Neural crest cell (in vitro differentiated cells): Measurements from ENCODE around the gene EPS8. TPM values are rescaled to one million over a fixed set of nuclear protein-coding genes. Genes with fewer than 3 reads are reported as not detected.

Source experiments
- DNase-seq: peaks from one replicate; pipeline ENCODE4 v3.0.0; 2021; ENCODE audit warnings: low read depth, mixed read lengths, low spot score
- H3K27ac Mint-ChIP-seq: one replicate; pipeline ENCODE4 v1.8.0; 2021; ENCODE audit warnings: mild to moderate bottlenecking, mixed read lengths; ENCODE audit not compliant: unreplicated experiment
- H3K27me3 Mint-ChIP-seq: 2 replicates; pipeline ENCODE4 v1.8.0; 2021; ENCODE audit warnings: low read depth, mild to moderate bottlenecking, mixed read lengths
- H3K36me3 Mint-ChIP-seq: 2 replicates; pipeline ENCODE4 v1.8.0; 2021; ENCODE audit warnings: low read depth, mild to moderate bottlenecking, mixed read lengths
- H3K4me1 Mint-ChIP-seq: 2 replicates; pipeline ENCODE4 v1.8.0; 2021; ENCODE audit warnings: mixed read lengths
- H3K4me3 Mint-ChIP-seq: one replicate; pipeline ENCODE4 v1.8.0; 2021; ENCODE audit warnings: mild to moderate bottlenecking, mixed read lengths
- H3K9me3 Mint-ChIP-seq: 2 replicates; pipeline ENCODE4 v1.8.0; 2021; ENCODE audit warnings: mixed read lengths
- total RNA-seq: library from RNA; stranded (reverse); gene quantifications from 2 replicates; pipeline ENCODE4 v1.2.1, GENCODE V29; 2021
- TF ChIP-seq, protein P1 (sequence below): fragments of 200-600 bp; sonication (generic); conservative IDR thresholded peaks from 2 replicates; pipeline ENCODE4 v1.5.0; 2021; ENCODE audit warnings: antibody characterized with exemption, mild to moderate bottlenecking

The EPS8 gene
- total RNA-seq, 1 donor from 2014 or later, result 24.4 TPM

DNA sequence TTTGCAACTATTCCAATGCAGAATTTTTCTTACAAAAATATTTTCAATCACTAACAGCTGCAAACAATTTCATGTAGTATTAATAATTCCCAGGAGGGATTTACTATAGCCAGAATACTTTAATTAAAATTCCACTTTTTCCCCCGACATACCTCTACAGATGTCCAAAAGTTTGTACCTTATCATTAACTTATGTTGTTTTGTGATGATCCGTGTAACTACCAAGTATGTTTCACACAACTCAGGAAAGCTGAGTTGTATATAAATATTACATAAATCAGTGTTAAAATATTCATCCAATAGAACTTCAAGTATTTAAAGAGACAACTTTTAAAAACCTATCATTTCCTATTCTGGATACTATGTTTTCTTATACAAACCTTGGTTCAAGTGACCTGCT is 2.4 kb downstream of the EPS8 start:
- Mint-ChIP-seq H3K27me3 (peaks cover 15% of the 10 kb centered on the region), H3K9me3 (no peaks in the 10 kb centered on the region), H3K27ac (no peak overlapping the region), H3K36me3 (peaks cover 7% of the 10 kb centered on the region), H3K4me1 (peaks cover 33% of the 10 kb centered on the region), H3K4me3 (peak overlapping the region; percentile 59)
- no peak for DNase-seq
- TF ChIP-seq, protein P1, sequence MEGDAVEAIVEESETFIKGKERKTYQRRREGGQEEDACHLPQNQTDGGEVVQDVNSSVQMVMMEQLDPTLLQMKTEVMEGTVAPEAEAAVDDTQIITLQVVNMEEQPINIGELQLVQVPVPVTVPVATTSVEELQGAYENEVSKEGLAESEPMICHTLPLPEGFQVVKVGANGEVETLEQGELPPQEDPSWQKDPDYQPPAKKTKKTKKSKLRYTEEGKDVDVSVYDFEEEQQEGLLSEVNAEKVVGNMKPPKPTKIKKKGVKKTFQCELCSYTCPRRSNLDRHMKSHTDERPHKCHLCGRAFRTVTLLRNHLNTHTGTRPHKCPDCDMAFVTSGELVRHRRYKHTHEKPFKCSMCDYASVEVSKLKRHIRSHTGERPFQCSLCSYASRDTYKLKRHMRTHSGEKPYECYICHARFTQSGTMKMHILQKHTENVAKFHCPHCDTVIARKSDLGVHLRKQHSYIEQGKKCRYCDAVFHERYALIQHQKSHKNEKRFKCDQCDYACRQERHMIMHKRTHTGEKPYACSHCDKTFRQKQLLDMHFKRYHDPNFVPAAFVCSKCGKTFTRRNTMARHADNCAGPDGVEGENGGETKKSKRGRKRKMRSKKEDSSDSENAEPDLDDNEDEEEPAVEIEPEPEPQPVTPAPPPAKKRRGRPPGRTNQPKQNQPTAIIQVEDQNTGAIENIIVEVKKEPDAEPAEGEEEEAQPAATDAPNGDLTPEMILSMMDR, result no peak

DNA sequence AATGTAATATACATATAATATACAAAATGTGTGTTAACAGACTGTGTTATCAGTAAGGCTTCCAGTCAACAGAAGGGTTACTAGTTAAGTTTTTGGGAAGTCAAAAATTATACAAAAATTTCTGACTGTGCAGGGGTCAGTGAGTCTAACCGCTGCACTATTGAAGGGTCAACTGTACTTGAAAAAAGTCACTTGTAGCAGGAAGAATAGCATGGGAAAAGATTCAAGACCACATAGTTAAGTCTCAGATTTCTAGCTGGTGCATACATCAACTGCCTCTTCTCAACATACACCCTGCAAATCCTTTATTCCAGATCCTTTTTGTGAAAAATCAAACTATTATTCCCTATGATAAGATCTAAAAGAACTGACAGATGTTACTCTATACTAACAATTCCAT is 5.9 kb downstream of the EPS8 start:
- peaks cover 49% of the 10 kb centered on the region for H3K4me1 Mint-ChIP-seq
- H3K27ac Mint-ChIP-seq, result no peak overlapping the region
- H3K27me3 Mint-ChIP-seq, result peaks cover 7% of the 10 kb centered on the region
- no peak overlapping the region for H3K4me3 Mint-ChIP-seq
- H3K9me3 Mint-ChIP-seq, result no peaks in the 10 kb centered on the region
- TF ChIP-seq, protein P1, result no peak
- H3K36me3 Mint-ChIP-seq, result peaks cover 5% of the 10 kb centered on the region
- DNase-seq, result no peak

- H3K4me3 Mint-ChIP-seq, result no peak overlapping the region
- peaks cover 47% of the 10 kb centered on the region for H3K4me1 Mint-ChIP-seq
- TF ChIP-seq, protein P1, result no peak
- no peak overlapping the region for H3K27ac Mint-ChIP-seq
- H3K27me3 Mint-ChIP-seq, result peaks cover under 1% of the 10 kb centered on the region
- peaks cover 5% of the 10 kb centered on the region for H3K36me3 Mint-ChIP-seq
- no peaks in the 10 kb centered on the region for H3K9me3 Mint-ChIP-seq
- no peak for DNase-seq
These were observed 6.5 kb downstream of the EPS8 start for GRCh38 chr12:15782667-15783066.

- Mint-ChIP-seq H3K9me3 (no peaks in the 10 kb centered on the region), H3K4me3 (no peak overlapping the region), H3K36me3 (peaks cover 4% of the 10 kb centered on the region), H3K27me3 (no peaks in the 10 kb centered on the region), H3K4me1 (peaks cover 61% of the 10 kb centered on the region), H3K27ac (no peak overlapping the region)
- no peak for DNase-seq
- TF ChIP-seq, protein P1, result no peak
These were observed 9.3 kb downstream of the EPS8 start for GRCh38 chr12:15779925-15780324.

DNA sequence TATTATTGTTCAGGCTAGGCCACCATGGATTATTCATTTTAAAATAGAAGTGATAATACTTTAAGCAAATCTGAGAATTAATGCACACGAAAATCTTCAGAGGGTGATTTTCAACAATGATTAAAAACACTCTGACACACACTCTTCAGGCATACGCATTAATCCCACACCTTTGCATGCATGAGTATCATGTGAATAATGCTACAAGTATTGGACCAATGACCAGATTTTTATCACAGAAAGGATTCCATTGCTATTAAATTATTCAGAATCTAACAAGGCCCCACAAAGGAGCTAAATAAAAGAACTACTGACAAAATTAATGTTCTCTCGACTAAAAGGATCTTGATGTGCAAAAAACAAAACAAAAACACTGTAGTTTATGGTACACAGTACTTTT is 11.1 kb downstream of the EPS8 start:
- Mint-ChIP-seq H3K4me1 (peaks cover 61% of the 10 kb centered on the region), H3K27ac (no peak overlapping the region), H3K27me3 (no peaks in the 10 kb centered on the region), H3K36me3 (no peaks in the 10 kb centered on the region), H3K9me3 (no peaks in the 10 kb centered on the region), H3K4me3 (no peak overlapping the region)
- DNase-seq, result no peak
- TF ChIP-seq, protein P1, result no peak
